Hematopoietic multipotent progenitor cell treated with erythropoietin and hydrocortisone succinate and interleukin-3 and kit ligand, for 17 days (in vitro differentiated cells): ENCODE results near the gene LYRM2.

Experiments
- DNase-seq: peaks from one replicate; pipeline ENCODE4 v3.0.0-alpha.2; 2015; ENCODE audit warnings: low spot score

The LYRM2 gene

DNA sequence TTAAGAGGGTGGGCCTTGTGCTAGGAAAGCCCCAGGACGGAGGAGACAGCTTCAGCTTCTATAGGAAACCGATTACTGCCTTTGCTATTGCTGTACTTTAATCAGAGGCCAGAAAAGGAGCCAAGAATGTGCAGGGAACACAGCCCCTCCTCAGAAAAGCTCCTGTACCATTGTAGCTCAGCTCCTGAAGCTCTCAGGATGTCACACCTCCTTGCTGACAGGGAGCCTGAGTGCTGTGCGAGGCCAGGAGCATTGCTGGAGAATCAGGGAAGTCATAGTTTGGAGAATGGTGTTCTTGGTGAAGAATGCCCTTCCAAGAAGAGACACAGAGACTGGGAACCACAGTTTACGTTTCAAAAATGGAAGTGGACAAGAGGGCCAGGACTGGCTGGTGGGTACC lies 46.8 kb downstream of the LYRM2 start:
- no peak for DNase-seq

DNA sequence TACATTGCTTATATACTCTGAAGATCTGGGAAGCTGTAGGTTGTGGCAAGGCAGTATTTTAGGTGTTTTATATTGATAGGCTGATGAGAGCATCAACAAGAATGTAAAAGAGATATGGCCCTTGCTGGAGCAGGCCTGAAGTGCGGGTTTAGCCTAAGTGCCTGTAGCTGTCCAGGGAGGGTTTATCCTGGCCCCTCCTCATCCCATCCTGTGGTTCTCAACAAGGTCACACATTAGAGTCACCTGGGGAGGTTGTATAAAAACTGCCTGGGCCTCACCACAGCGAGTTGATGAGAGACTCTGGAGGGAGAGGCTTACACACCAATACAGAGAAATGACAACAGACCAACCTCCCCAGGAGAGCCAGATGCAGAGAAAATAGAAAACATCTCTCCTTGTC lies 48.4 kb downstream of the LYRM2 start:
- no peak for DNase-seq

DNA sequence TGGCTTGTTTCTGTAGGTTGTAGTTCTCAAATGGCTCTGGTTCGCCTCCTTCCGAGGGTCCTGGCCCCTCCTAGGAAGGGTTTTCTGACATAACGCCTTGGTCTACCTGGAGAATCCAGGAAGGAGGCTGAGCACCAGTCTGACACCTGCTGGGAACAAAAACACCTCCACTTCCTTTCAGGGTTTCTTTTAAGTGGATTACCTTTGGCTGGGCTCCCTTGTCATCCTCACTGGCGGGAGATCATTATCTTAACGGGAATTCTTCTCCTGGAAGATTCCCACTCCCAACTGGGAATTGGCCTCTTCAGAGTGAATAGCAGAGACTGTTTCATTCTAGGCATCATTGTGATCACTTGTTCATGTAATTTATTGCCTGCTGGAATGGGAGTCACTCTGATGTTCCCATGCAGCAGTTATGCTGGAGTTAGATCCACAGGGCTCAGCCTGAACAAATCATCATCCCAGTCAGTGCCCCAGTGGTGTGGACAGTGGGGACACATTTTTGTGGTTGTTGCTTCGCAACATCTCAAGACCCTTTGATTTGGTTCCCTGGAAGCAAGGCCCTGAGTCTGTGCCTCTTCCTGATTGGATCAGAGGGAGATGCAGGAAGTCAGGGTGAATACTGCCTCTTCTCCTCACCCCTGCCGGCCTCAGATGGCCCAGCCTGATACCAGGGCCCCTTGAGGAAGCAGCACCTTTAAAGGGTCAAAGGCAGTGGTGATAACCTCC lies 49.1 kb downstream of the LYRM2 start:
- DNase-seq = no peak

DNA sequence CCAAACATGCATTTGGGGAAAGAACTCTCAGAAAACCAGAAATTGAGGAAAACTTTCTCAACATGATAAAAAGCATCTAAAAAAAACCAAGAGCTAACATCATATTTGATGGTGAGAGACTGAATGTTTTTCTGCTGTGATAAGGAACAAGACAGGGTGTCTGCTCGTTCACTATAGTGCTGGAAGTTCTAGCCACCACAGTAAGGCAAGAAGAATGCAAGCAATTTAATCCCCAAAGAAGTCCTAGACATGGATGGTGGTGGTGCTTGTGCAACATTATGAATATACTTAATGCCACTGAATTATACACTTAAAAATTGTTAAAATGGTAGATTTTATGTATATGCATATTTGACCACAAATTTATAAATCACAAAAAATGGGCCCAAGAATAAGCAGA lies 53.4 kb downstream of the LYRM2 start:
- DNase-seq = no peak

DNA sequence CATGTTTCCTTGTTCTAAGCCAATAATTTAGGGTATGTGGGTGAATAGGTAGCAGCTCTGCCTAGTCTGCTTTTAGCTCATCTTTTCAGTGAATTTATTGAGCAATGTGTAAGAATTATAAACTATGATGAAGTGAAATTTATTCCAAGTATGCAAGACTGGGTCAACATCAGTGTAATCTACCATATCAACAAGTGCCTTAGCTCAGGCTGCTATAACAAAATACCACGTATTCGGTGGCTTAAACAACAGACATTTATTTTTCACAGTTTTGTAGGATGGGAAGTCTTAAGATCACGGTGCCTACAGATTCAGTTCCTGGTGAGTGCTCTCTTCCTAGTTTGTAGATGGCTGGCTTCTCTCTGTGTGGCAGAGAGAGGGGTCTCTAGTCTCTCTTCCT lies 54.0 kb downstream of the LYRM2 start:
- DNase-seq = no peak

DNA sequence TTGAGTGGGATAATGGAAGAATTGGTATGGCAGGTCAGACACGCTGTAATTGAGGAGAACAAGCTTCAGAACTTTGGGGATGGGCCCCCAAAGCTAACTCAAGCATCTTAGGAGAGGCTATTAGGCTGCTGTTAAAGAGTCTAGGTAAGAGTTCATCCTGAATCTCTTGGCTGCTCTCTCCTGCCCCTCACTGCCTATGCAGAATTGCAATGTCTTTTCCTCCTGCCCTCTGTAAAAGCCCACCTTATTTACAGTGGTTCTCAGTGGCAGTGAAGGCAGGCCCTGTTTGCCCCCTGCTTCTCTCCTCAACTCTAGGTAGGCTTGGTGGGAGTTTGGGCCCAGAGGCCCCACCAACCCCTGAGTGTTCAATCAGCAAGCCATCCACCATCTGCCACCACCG lies 55.0 kb downstream of the LYRM2 start:
- DNase-seq = no peak

DNA sequence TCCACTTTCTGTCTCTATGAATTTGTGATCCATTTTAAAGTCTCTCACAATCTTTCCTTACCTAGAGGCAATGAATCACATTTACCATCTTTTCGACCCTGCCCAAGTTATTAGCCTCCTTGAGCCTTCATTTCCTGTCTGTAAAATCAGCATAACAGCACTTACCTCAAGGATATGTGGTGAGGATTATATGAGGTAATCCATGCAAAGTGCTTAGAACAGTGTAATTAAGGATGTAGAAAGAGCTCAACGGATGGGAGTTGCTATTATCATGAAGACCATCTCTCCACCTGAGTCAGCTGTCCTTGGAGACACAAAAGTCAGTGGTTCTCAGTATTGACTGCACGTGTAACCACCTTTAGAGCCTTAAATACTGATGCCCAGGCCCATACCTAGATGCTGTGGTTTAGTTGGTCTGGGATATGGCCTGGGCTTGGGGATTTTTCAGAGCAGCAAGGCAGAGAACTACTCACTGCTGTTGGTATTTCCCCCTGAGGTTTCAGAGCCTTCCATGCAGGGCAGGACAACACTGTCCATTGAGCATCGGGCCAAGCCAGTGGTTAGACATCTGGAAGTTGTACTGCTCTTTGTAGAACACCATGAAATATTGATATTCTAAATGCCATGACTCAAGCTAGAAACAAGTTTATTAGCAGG lies 55.8 kb downstream of the LYRM2 start:
- no peak for DNase-seq

DNA sequence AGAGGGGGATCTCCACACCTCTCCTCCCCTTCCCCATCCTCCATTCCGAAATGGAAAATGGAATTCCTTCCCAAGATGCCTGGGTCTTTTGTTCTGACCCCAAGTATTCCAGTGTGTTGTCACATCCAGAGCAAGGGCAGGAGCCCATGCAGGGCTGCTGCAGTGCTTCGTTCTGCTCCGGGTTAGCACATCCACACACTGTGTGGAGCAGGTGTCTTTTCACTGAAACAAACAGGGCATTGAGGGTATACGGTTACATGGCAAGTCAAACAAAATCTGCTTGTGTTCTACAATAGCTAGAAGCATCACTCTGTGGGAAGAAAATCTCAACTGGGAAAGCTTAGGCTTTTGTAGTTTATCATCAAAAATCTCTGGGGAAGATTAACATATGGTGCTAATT lies 56.9 kb downstream of the LYRM2 start:
- DNase-seq = no peak

DNA sequence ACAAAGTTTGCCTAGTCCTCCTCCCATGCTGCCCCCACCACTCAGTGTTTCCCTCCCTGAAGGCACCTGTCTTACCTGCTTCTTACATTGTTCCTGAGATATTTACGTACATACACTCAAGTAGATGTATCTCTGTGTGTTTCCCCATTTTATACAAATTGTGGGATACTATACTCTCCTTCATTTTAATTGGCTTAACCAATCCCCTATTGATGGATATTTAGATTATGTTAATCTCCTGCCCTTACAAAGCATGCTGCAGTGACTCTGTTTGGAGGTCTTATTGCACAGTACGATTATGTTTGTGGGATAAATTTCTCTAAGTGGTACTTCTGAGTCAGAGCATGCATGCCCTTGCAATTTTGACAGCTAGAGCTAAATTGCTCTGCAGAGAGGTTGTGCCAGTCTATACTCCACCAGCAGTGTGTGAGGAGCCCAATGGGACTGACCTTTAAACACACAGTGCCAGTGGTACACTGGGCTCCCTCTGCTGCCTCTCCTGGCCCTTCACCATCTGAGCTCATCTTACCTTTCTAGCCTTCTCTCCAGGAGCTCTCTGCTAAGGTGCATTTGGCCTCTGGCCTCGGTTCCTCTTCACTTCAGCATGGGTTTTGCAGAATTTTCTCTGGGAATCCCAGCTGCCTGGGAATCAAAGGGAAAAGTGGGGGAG lies 57.4 kb downstream of the LYRM2 start:
- no peak for DNase-seq

DNA sequence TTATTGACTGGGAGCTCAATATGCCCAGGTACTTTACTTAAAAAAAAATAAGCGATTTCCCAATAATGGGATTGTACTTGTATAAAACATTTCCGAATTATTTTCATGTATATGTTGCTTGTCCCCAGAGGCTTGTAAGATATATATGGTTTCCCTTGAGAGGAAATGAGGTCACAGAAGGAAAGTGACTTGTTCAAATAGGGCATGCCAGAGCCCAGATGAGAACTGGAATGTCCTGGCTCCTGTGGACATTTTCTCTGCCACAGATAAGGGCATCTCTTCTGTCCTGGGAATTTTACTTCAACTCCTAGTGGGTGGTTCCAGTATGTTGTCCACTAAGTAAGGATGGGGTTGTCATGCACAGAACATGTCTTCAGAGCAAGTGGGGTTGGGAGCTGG lies 63.0 kb downstream of the LYRM2 start:
- DNase-seq = no peak

DNA sequence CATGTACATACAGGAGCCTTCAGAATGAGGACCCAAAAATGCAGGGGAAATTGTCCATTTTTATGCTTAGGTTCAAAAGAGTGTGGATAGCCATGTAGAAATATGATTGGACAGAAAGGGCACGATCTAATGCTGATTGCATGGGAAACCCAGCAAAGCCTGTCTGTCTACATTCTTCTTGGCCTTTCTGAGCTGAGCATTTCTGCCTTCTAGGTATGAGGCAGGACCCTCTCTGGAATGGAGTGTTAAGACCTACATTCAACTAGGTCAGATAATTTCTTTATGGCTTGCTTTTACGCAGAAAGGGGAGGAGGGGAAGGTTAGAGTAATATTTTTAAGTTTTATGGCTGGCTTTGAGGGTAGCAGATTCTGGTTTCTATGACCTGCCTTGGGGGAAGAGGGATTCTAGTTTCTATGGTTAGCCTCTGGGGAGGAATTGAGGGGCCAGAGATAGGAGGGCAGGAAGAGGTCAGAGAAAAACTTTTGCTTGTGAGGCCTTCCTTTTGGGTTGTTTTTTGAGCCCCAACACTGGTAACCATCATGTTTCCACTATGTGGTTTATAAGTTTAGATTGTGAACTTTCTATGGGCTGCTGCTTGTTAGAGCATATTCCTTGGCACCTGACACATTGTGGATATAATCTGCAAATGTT lies 63.5 kb downstream of the LYRM2 start:
- no peak for DNase-seq

DNA sequence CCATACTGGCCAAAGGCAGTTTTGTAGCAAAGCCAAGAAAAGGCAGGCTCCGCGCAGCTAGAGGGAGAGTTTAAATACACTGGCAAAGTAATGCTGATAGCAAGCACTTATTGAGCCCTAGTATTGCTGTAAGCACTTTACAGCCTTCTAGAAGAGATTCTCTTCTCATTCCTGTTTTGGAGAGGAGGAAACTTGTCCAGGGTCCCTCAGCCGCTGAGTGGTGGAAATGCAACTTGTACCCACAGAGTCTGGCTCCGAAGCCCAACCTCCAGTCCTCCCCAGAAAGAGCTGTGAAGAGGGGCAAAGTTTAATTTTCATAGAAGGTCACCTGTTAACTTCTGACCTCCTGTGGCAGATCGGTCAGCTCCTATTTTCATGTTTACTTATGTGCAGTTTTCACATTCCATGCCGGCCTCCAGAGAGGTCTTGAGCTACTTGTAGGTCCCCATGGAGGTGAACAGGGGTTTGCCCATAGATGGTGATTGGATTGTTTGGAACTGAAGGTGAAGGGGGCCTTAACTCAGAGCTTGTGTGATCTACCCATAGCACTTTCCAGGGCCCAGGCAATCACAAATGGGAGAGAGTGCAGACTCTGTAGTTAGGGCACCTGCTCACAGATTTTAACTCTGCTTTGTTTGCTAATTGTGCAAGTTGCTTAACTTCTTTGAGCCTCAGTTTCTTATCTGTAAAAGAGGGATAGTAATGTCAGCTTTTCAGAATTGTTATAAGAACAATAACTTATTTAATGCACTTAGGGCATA lies 70.7 kb downstream of the LYRM2 start:
- DNase-seq = no peak

DNA sequence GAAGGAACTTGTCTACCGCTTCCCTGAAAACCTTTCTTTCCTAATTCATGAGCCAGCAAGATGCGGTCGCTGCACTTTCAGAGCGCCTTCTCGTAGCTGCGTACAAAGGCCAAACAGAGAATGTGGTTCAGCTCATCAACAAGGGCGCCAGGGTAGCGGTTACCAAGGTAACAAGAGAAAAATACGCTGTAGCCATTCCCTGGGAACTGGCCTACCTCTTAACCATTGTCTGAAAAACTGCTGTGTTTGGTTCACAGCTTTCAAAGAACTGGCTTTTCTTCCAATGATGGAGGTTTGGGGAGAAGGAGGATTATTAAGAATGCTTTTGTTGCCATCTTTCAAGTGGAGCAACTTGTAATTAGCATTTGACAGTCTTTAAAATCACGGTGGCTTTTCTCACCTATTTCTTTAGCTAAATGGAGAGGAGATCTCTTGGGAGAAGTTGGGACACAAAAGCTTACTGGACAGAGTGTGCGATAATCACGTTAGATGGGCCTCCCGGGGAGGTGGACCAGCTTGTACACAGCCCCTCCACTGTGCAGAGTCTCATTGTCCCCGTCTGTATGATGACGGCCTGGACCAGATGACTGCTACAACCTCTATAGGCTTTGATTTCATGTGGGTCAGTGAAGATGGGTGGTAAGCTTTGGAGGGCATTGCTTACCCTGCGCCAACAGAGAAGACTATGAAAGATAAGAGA lies 71.5 kb downstream of the LYRM2 start:
- no peak for DNase-seq

DNA sequence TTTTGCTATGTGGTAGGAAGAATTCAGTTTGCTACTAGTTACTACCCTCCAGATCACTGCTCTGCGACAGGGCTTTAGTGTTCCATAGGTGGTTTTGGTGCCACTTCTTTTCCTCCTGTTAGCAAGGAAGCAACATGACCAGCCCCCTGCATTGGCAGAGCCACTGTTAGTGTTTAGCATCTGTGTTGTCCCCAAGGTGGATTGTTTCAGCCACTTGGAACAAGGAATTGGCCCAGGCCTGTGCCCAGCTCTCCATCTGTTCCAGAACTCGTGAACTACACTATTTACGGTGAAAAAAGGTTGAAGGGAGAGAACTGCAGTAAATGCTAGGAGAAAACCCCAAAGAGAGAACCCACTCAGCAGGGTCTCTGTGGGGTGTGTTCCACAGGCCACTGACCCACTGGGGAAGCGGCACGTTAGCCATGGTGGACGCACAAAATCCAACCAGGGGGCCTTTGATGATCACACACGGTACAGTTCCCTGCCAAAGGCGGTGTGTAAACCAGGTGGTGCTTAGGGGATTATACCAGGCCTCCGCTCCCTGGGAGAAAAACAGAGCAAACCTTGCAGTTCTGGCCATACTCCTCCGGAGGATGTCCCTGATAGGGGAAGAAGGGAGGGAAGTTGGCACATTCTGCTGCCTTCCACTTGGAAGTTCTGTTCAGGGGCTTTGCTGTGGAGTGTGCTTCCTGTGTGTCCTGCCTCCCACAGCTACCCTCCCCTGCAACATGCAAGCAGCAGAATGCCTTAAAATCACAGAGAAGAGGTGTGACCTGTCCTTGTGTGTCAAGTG lies 72.3 kb downstream of the LYRM2 start:
- DNase-seq = no peak

DNA sequence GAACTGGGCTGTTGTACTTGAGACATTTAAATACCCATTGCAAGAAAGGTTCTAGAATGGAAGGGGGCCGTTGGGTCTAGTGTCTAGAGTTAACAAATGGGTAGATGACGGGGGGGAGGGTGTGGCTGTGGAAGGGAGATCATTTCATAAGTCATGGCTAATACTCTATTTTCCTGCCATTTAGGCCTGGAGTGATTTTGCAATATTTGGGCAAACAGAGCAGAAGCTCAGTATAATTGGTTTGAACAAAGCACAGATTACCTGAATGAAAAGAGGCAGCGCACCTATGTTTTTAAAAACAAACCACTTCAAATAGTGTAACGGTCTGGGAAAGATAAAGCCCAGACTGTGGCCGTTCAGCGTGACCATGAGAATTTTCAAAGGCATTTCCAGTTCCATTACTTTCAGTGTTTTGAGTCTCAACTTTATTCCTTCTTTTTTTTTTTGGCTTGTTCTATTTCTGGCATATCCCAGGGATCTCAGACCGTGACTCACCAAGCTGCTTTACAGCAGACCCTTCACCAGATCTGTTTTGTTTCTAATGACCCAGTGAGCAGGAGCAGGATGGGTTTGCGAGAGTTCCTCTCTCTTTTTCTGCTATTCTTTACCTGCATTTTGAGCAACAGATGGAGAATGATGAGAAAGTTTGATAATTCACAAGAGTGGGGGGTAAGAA lies 73.7 kb downstream of the LYRM2 start:
- no peak for DNase-seq

DNA sequence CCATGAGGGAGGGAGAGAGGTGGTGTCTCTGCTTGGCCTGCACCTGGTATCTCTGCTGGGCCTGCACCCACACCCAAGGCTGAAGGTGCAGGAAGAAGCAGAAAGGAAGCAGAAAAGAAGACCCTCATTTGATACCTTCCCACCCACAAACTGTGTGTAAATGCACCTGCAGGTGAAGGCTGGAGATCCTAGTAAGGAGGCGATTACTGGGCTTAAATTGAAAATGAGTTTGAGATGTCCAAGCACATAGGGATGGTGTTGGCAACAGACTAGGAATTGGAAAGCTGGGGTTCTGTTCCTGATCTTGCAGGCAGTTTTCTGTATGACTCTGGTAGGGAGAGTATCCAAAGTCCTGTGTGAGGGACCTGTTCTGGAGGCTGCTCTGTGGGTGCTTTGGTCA lies 74.7 kb downstream of the LYRM2 start:
- no peak for DNase-seq

DNA sequence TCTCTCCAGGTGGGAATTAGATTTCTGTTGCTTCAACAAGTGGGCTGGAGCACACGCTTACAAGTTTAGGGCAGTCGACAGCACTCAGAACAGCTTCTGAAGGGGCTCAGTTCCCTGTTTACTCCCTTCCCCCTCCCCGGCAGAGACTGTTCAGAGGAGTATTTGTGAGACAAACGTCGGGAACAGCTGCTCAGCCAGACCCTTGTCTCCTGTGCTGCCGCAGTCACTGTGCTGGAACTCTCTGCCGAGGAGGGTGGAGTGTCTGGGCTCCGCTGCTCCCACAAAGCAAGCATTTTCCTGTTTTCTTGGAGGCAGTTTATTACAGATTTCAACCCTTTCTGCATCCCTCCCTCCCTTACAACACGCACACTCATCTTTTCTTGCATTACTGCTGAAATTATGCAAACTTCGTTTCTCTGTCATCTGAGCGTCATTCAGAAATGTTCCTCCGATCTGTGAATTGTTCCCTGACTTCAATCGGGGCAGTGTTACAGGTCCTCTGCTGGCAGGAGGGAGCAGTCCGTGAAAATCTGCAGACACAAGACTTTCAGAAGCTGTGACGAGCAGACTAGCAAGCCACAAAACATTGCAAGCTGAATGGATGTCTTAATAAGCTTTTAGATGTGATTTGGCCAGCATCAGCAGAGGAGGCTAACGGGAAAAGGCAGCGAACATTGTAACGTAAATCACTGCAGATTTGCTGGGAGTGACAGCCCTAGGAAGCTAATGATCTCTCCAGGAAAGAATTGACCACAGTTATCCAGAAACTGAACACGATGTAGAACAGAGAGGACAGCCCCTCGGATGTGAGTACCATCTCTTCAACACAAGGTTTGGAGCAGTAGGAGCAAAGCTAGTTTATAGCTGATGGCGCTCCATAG lies 76.2 kb downstream of the LYRM2 start:
- DNase-seq = no peak

DNA sequence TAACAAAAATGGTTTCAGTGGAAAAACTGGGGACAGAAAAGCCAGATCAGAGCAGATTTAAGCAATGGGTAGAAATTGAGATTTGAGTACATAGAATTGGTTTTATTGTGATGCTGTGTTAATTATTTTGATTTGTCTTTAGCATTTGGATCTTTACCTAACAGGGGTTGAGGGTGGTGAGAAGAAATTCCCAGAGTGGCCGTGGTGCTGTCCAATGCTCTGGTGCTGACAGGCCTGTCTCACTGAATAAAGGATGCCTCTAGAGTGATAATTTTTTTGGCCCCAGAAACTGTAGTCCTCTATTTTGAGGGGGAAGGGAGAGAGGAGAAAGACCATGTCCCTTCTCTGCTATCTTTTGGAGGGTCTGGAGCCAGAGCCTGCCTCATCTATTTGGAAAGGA lies 79.1 kb downstream of the LYRM2 start:
- no peak for DNase-seq

DNA sequence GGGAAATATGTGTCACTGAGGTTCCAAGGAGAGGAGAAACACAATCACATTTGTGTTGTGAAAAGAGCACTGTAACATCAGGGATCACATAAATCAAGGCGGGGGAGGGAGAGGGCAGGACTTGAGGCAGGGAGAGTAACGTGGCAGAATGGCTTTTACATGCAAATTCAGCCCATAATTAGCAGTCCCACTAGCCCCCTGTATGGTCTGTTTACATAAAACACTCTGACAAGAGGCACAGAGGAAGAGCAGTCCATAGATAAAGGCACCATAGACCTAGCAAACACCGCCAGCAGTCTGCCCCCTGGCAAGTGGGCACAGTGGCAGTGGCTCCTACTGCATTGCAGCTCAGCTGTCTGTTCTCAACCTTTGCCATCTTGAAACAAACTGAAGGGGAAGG lies 82.7 kb downstream of the LYRM2 start:
- no peak for DNase-seq
